ENCODE data around the gene PGM1. TPM values are rescaled to one million over a fixed set of nuclear protein-coding genes. Genes with fewer than 3 reads are reported as not detected.

Gene PGM1
- total RNA-seq, 3 donors from 2014 or later = 59.0 to 130 (median 80.1) TPM

- no peaks in the 10 kb centered on the region for H3K9me3 ChIP-seq
- intact Hi-C loops (cut with DNase I; ENCODE audit: low total_unique reads) = no loop called here
- DNase-seq (ENCODE audit: low spot score in 2 of 2) = peak in 1 of 2 donors; percentile 61
- H3K27ac ChIP-seq = peak overlapping the region; percentile 87 to 89
- peak overlapping the region in 1 of 3 donors; percentile 32 for H3K4me3 ChIP-seq
- peaks cover 0 to 15% of the 10 kb centered on the region in 2 donors for H3K4me1 ChIP-seq
- TF ChIP-seq POLR2A (IDR thresholded peaks at IDR 0.05) = no peak
- no peak for TF ChIP-seq CTCF (IDR thresholded peaks at IDR 0.05)
- no peak for TF ChIP-seq POLR2AphosphoS5 (IDR thresholded peaks at IDR 0.05)
- no peaks in the 10 kb centered on the region for H3K27me3 ChIP-seq
- no peaks in the 10 kb centered on the region for H3K36me3 ChIP-seq
Measured at GRCh38 chr1:63662056-63662836, 69.0 kb downstream of the PGM1 start.

GRCh38 chr1:63662841-63663240 is 69.6 kb downstream of the PGM1 start:
- Histone ChIP-seq H3K27ac (peak overlapping the region; percentile 87 to 89), H3K27me3 (no peaks in the 10 kb centered on the region), H3K4me1 (peaks cover 0 to 15% of the 10 kb centered on the region in 2 donors), H3K4me3 (no peak overlapping the region), H3K9me3 (no peaks in the 10 kb centered on the region), H3K36me3 (no peaks in the 10 kb centered on the region)
- intact Hi-C loops (cut with DNase I; ENCODE audit: low total_unique reads) = no loop called here
- no peak for DNase-seq (ENCODE audit: low spot score in 2 of 2)
- no peak for TF ChIP-seq POLR2AphosphoS5 (IDR thresholded peaks at IDR 0.05)
- no peak for TF ChIP-seq CTCF (IDR thresholded peaks at IDR 0.05)
- no peak for TF ChIP-seq POLR2A (IDR thresholded peaks at IDR 0.05)

- H3K27me3 ChIP-seq = no peaks in the 10 kb centered on the region
- TF ChIP-seq POLR2AphosphoS5 (IDR thresholded peaks at IDR 0.05) = no peak
- intact Hi-C loops (cut with DNase I; ENCODE audit: low total_unique reads) = no loop called here
- no peak overlapping the region for H3K4me3 ChIP-seq
- H3K27ac ChIP-seq = peak overlapping the region in 1 of 2 donors; percentile 87
- no peak for DNase-seq (ENCODE audit: low spot score in 2 of 2)
- H3K36me3 ChIP-seq = no peaks in the 10 kb centered on the region
- H3K4me1 ChIP-seq = peaks cover 0 to 15% of the 10 kb centered on the region in 2 donors
- H3K9me3 ChIP-seq = no peaks in the 10 kb centered on the region
Measured at GRCh38 chr1:63663301-63663700, 70.1 kb downstream of the PGM1 start.

DNA sequence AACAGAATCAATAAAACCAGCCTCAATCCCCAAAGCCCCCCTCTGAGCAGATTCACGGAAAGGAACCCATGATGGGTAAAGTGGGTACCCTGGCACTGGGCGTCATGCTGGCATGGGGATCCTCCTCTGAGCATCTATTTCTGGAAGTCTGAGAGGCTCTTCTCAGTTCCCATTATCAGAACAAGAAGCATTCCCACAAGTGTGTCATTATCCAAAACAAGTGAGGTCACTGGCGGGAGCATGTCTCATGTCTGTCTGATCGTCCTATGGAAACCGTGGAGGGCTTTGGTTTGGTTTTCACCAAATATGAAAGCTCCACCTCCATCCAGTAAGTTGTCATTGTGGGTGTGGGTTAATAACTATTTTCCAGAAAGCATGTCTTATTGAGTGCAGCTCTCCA is 70.7 kb downstream of the PGM1 start:
- Histone ChIP-seq H3K4me1 (peaks cover 0 to 17% of the 10 kb centered on the region in 2 donors), H3K27me3 (no peaks in the 10 kb centered on the region), H3K27ac (no peak overlapping the region), H3K4me3 (no peak overlapping the region), H3K9me3 (no peaks in the 10 kb centered on the region), H3K36me3 (no peaks in the 10 kb centered on the region)
- no peak for TF ChIP-seq POLR2A (IDR thresholded peaks at IDR 0.05)
- no peak for TF ChIP-seq CTCF (IDR thresholded peaks at IDR 0.05)
- TF ChIP-seq POLR2AphosphoS5 (IDR thresholded peaks at IDR 0.05) = no peak
- intact Hi-C loops (cut with DNase I; ENCODE audit: low total_unique reads) = no loop called here
- no peak for DNase-seq (ENCODE audit: low spot score in 2 of 2)

DNA sequence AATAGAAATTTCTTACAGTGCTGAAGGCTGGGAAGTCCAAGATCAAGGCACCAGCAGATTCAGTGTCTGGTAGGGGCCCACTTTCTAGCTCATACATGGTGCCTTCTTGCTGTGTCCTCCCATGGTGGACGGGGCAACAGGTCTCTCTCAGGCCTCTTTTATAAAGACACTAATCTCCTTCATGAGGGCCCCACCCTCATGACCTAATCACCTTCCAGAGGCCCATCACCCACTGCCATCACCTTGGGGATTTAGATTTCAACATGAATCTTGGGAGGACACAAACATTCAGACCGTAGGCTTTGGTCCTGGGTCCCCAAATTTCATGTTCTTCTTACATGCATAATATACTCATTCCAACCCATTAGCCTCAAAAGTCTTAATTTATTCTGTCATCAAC is 71.5 kb downstream of the PGM1 start:
- Histone ChIP-seq H3K36me3 (no peaks in the 10 kb centered on the region), H3K4me3 (no peak overlapping the region), H3K27ac (no peak overlapping the region), H3K27me3 (no peaks in the 10 kb centered on the region), H3K4me1 (peaks cover 0 to 22% of the 10 kb centered on the region in 2 donors), H3K9me3 (no peaks in the 10 kb centered on the region)
- intact Hi-C loops (cut with DNase I; ENCODE audit: low total_unique reads) = no loop called here
- no peak for DNase-seq (ENCODE audit: low spot score in 2 of 2)
- TF ChIP-seq CTCF (IDR thresholded peaks at IDR 0.05) (no peak), POLR2AphosphoS5 (IDR thresholded peaks at IDR 0.05) (no peak), POLR2A (IDR thresholded peaks at IDR 0.05) (no peak)

All from breast epithelium (tissue), 4 donors.